Measurements from ENCODE around the gene KCNG1.

DNA sequence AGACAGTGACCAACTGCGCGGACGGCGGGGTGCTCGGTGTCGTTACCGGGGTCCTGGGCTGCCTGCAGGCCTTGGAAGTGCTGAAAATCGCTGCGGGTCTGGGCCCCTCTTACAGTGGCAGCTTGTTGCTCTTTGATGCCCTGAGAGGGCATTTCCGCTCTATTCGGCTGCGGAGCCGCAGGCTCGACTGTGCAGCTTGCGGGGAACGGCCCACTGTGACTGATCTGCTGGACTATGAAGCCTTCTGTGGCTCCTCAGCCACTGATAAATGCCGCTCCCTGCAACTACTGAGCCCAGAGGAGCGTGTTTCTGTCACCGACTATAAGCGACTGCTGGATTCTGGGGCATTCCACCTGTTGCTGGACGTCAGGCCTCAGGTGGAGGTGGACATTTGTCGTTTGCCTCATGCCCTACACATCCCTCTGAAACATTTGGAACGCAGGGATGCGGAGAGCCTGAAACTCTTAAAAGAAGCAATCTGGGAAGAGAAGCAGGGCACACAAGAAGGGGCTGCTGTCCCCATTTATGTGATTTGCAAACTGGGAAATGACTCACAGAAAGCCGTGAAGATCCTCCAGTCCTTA is 63.3 kb downstream of the KCNG1 start:
- TF ChIP-seq, protein P1, sequence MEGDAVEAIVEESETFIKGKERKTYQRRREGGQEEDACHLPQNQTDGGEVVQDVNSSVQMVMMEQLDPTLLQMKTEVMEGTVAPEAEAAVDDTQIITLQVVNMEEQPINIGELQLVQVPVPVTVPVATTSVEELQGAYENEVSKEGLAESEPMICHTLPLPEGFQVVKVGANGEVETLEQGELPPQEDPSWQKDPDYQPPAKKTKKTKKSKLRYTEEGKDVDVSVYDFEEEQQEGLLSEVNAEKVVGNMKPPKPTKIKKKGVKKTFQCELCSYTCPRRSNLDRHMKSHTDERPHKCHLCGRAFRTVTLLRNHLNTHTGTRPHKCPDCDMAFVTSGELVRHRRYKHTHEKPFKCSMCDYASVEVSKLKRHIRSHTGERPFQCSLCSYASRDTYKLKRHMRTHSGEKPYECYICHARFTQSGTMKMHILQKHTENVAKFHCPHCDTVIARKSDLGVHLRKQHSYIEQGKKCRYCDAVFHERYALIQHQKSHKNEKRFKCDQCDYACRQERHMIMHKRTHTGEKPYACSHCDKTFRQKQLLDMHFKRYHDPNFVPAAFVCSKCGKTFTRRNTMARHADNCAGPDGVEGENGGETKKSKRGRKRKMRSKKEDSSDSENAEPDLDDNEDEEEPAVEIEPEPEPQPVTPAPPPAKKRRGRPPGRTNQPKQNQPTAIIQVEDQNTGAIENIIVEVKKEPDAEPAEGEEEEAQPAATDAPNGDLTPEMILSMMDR (IDR thresholded peaks at IDR 0.05) = no peak
- TF ChIP-seq POLR2A (IDR thresholded peaks at IDR 0.05) = no peak

Data from stomach (tissue), 4 donors.